A673 (cell line): ENCODE data around the gene ZDHHC22. TPM values are rescaled to one million over a fixed set of nuclear protein-coding genes. Genes with fewer than 3 reads are reported as not detected.

Source experiments
- Bru-seq: library from RNA; stranded (reverse); fragments of 400-500 nt; gene quantifications from one replicate; lab custom pipeline; 2021; lab: Mats Ljungman, UMichigan
- BruChase-seq, 2 experiments: library from RNA; stranded (reverse); fragments of 400-500 nt; gene quantifications; one replicate each; lab custom pipeline; 2021; lab: Mats Ljungman, UMichigan
- BruUV-seq: library from RNA; stranded (reverse); fragments of 400-500 nt; replicated peaks from 2 replicates; lab custom pipeline; 2021; lab: Mats Ljungman, UMichigan
- CTCF ChIA-PET: fragments of 300-600 bp; sonication (Branson Sonifier 250); formaldehyde crosslinking; loops from one replicate; lab custom pipeline; 2022; ENCODE audit warnings: antibody characterized with exemption; lab: Charles Lee
- POLR2A ChIA-PET: fragments of 300-600 bp; sonication (Branson Sonifier 250); formaldehyde crosslinking; loops from one replicate; lab custom pipeline; 2022; ENCODE audit warnings: antibody characterized with exemption; ENCODE audit not compliant: low non-redundant PET; lab: Charles Lee
- DNase-seq: peaks from one replicate; pipeline ENCODE4 v3.0.0-alpha.2; 2015; ENCODE audit warnings: low spot score
- H3K27ac ChIP-seq: fragments of 200-600 bp; sonication (generic); 2 replicates; pipeline ENCODE4 v1.5.1; 2016; ENCODE audit warnings: mixed run types, low read depth, mild to moderate bottlenecking, mixed read lengths, antibody characterized with exemption, low read length; ENCODE audit not compliant: poor library complexity, severe bottlenecking
- H3K27me3 ChIP-seq: fragments of 200-600 bp; sonication (generic); replicated peaks from 2 replicates; pipeline ENCODE4 v1.6.1; 2017; ENCODE audit warnings: mixed run types, low read depth, mild to moderate bottlenecking, mixed read lengths, antibody characterized with exemption, low read length; ENCODE audit not compliant: insufficient read depth, poor library complexity
- H3K36me3 ChIP-seq: fragments of 200-600 bp; sonication (generic); 2 replicates; pipeline ENCODE4 v1.6.1; 2016; ENCODE audit warnings: mixed run types, mild to moderate bottlenecking, mixed read lengths, antibody characterized with exemption, low read length; ENCODE audit not compliant: insufficient read depth, poor library complexity, severe bottlenecking
- H3K4me1 ChIP-seq: fragments of 200-600 bp; sonication (generic); 2 replicates; pipeline ENCODE4 v1.6.1; 2017; ENCODE audit warnings: mixed run types, mild to moderate bottlenecking, mixed read lengths, antibody characterized with exemption, low read length; ENCODE audit not compliant: insufficient read depth, poor library complexity, severe bottlenecking
- H3K4me3 ChIP-seq: fragments of 200-600 bp; sonication (generic); 2 replicates; pipeline ENCODE4 v1.5.1; 2016; ENCODE audit warnings: low read depth, mixed run types, mild to moderate bottlenecking, mixed read lengths, low read length; ENCODE audit not compliant: poor library complexity, severe bottlenecking
- H3K9me3 ChIP-seq: fragments of 200-600 bp; sonication (generic); 2 replicates; pipeline ENCODE4 v1.6.1; 2016; ENCODE audit warnings: mixed run types, low read depth, mild to moderate bottlenecking, mixed read lengths, antibody characterized with exemption, low read length; ENCODE audit not compliant: poor library complexity, severe bottlenecking
- CTCF ChIP-seq: fragments of 300-800, 200-600 bp; sonication (generic); conservative IDR thresholded peaks from 2 replicates; pipeline ENCODE4 v1.5.1; 2017; ENCODE audit warnings: low read depth, mild to moderate bottlenecking, antibody characterized with exemption, low read length, moderate library complexity, mixed read lengths
- EZH2 ChIP-seq: fragments of 200-600 bp; sonication (generic); IDR thresholded peaks from 2 replicates; pipeline ENCODE4 v1.6.1; 2017; ENCODE audit warnings: borderline replicate concordance, low read depth, mild to moderate bottlenecking, mixed read lengths, antibody characterized with exemption, low read length; ENCODE audit not compliant: poor library complexity, severe bottlenecking
- intact Hi-C: fragments of 100-400 bp; cut with micrococcal nuclease; formaldehyde crosslinking; loops from one replicate; pipeline ENCODE4 v1.10.0; 2022; ENCODE audit not compliant: unreplicated experiment
- long read RNA-seq: library from polyadenylated mRNA; stranded (forward); transcript quantifications from one replicate; pipeline ENCODE4 v2.0.0, GENCODE V29; 2022
- total RNA-seq: library from RNA; stranded (reverse); gene quantifications from 2 replicates; pipeline ENCODE4 v1.2.3, GENCODE V29; 2021

Gene ZDHHC22
- 0.09 and 0.60 TPM in 2 replicates for total RNA-seq
- percentile 4 among the genes with signal in this experiment for Bru-seq, nascent RNA
- BruChase-seq, experiment 1, labeled RNA remaining after a 2-hour chase = not detected
- BruChase-seq, experiment 2, labeled RNA remaining after a 6-hour chase = percentile 7 among the genes with signal in this experiment
- long read RNA-seq = 0 reads

GRCh38 chr14:77141214-77142004 is at the start of gene ZDHHC22:
ZDHHC22 (minus strand) TSS chr14:77141791; CDS start chr14:77139738, 2,053 bp downstream.
- BruUV-seq = no TSS peak
- Histone ChIP-seq H3K27ac (no peak within 1 kb of the TSS), H3K4me3 (peak within 1 kb of the TSS; percentile 42), H3K4me1 (peaks cover 6% of the 10 kb centered on the region), H3K27me3 (peaks cover 57% of the 10 kb centered on the region), H3K9me3 (no peaks in the 10 kb centered on the region), H3K36me3 (no peaks in the 10 kb centered on the region)
- TF ChIP-seq CTCF (peak; percentile 36; the same call in 1 of the 2 replicates), EZH2 (no peak)
- CTCF ChIA-PET = interaction anchor here (2.2 kb wide), 1 partner anchor 10 kb away, joined by 13 read pairs; no protein-coding TSS in a partner anchor
- intact Hi-C loops = no loop called here
- POLR2A ChIA-PET = no interaction called here
- peak; percentile 54 for DNase-seq

- peaks cover 54% of the 10 kb centered on the region for H3K27me3 ChIP-seq
- no TSS peak for BruUV-seq
- intact Hi-C loops = no loop called here
- no peak overlapping the region for H3K4me3 ChIP-seq
- no peak for TF ChIP-seq EZH2
- H3K36me3 ChIP-seq = no peaks in the 10 kb centered on the region
- H3K27ac ChIP-seq = no peak overlapping the region
- POLR2A ChIA-PET = no interaction called here
- H3K4me1 ChIP-seq = no peaks in the 10 kb centered on the region
- H3K9me3 ChIP-seq = no peaks in the 10 kb centered on the region
- DNase-seq = no peak
- CTCF ChIA-PET = no interaction called here
Measured at GRCh38 chr14:77190977-77191376, 49.4 kb upstream of the ZDHHC22 start.

- CTCF ChIA-PET = interaction anchor here (0.6 kb wide), 1 partner anchor 39 kb away, joined by 5 read pairs; no protein-coding TSS in a partner anchor
- Histone ChIP-seq H3K27me3 (peaks cover 40% of the 10 kb centered on the region), H3K4me1 (no peaks in the 10 kb centered on the region), H3K27ac (no peak overlapping the region), H3K36me3 (no peaks in the 10 kb centered on the region), H3K4me3 (no peak overlapping the region), H3K9me3 (no peaks in the 10 kb centered on the region)
- TF ChIP-seq CTCF (no peak), EZH2 (no peak)
- no peak for DNase-seq
- POLR2A ChIA-PET = no interaction called here
- intact Hi-C loops = no loop called here
- no TSS peak for BruUV-seq
Measured at GRCh38 chr14:77189479-77189878, 47.9 kb upstream of the ZDHHC22 start.
